ENCODE results near the gene P2RY13. TPM values are rescaled to one million over a fixed set of nuclear protein-coding genes. Genes with fewer than 3 reads are reported as not detected.

The P2RY13 gene
- total RNA-seq (2014; rRNA removed) (not detected in 2 replicates), Bru-seq, nascent RNA (percentile 14 among the genes with signal in this experiment), BruChase-seq, experiment 1, labeled RNA remaining after a 6-hour chase (percentile 13 among the genes with signal in this experiment), BruChase-seq, experiment 2, labeled RNA remaining after a 2-hour chase (not detected)
- long read RNA-seq, result 0 reads

GRCh38 chr3:151329363-151329762 lies at the start of gene P2RY13:
TSS of gene P2RY13 (minus strand) at chr3:151329549. CDS start at chr3:151329528, 21 bp downstream.
- intact Hi-C loops (cut with micrococcal nuclease), result loop anchor here (5.0 kb wide), 1 partner anchor 33 kb away; no protein-coding TSS in a partner anchor
- Histone ChIP-seq H3K36me3 (ENCODE audit: low read depth, low read length) (no peaks in the 10 kb centered on the region), H3F3A (ENCODE audit: low read length, unreplicated experiment) (no peaks in the 10 kb centered on the region), H3K79me2 (ENCODE audit: low read length) (no peaks in the 10 kb centered on the region), H3K27me3 (ENCODE audit: low read length) (no peaks in the 10 kb centered on the region), H4K20me1 (ENCODE audit: low read length) (no peaks in the 10 kb centered on the region), H3K4me2 (ENCODE audit: low read length) (peak within 1 kb of the TSS; percentile 58), H3K27ac (ENCODE audit: low read length) (no peak within 1 kb of the TSS), H2AFZ (ENCODE audit: low read length) (peak within 1 kb of the TSS; percentile 43), H3K9me3 (ENCODE audit: low read length) (no peaks in the 10 kb centered on the region), H3K9ac (ENCODE audit: low read length) (no peak within 1 kb of the TSS), H3K4me3 (ENCODE audit: low read length) (peak within 1 kb of the TSS; percentile 18; the same call in 1 of the 2 replicates), H3K4me1 (ENCODE audit: insufficient read depth, low read length) (peaks cover 18% of the 10 kb centered on the region), H3K9me2 (replicated peaks; ENCODE audit: low read length) (no peaks in the 10 kb centered on the region)
- BruUV-seq (replicated peaks), result no TSS peak
- TF ChIP-seq EZH2phosphoT487 (IDR thresholded peaks at IDR 0.05; ENCODE audit: borderline replicate concordance, low read length) (no peak), EZH2 (IDR thresholded peaks at IDR 0.05; ENCODE audit: low read length, unreplicated experiment) (no peak)
- CTCF ChIA-PET, result no interaction called here
- DNase-seq (no peak), ATAC-seq (no peak)
- POLR2A ChIA-PET (ENCODE audit: unreplicated experiment), result no interaction called here

- no peaks in the 10 kb centered on the region for H3K79me2 ChIP-seq (ENCODE audit: low read length)
- H3K4me1 ChIP-seq (ENCODE audit: insufficient read depth, low read length), result no peaks in the 10 kb centered on the region
- ChIA-PET POLR2A (ENCODE audit: unreplicated experiment) (no interaction called here), CTCF (interaction anchor here (2.1 kb wide), 1 partner anchor 62 kb away, joined by 10 read pairs; no protein-coding TSS in a partner anchor)
- ATAC-seq (no peak), DNase-seq (no peak)
- H3K9me3 ChIP-seq (ENCODE audit: low read length), result no peaks in the 10 kb centered on the region
- H4K20me1 ChIP-seq (ENCODE audit: low read length), result no peaks in the 10 kb centered on the region
- H3K36me3 ChIP-seq (ENCODE audit: low read depth, low read length), result no peaks in the 10 kb centered on the region
- TF ChIP-seq CTCF (conservative IDR thresholded peaks at IDR 0.05; ENCODE audit: low read depth, low read length), result no peak
- no peak for TF ChIP-seq EZH2phosphoT487 (IDR thresholded peaks at IDR 0.05; ENCODE audit: borderline replicate concordance, low read length)
- TF ChIP-seq EZH2 (IDR thresholded peaks at IDR 0.05; ENCODE audit: low read length, unreplicated experiment), result no peak
- H3K9me2 ChIP-seq (replicated peaks; ENCODE audit: low read length), result no peaks in the 10 kb centered on the region
- no peaks in the 10 kb centered on the region for H3F3A ChIP-seq (ENCODE audit: low read length, unreplicated experiment)
- no peak overlapping the region for H3K4me3 ChIP-seq (ENCODE audit: low read length)
- no TSS peak for BruUV-seq (replicated peaks)
- no peak overlapping the region for H3K4me2 ChIP-seq (ENCODE audit: low read length)
- no peaks in the 10 kb centered on the region for H3K27me3 ChIP-seq (ENCODE audit: low read length)
- H3K27ac ChIP-seq (ENCODE audit: low read length), result no peak overlapping the region
- intact Hi-C loops (cut with micrococcal nuclease), result no loop called here
- no peak overlapping the region for H3K9ac ChIP-seq (ENCODE audit: low read length)
- H2AFZ ChIP-seq (ENCODE audit: low read length), result no peak overlapping the region
Observed at GRCh38 chr3:151377768-151378385, 48.5 kb upstream of the P2RY13 start.

GRCh38 chr3:151372063-151372820 lies 42.9 kb upstream of the P2RY13 start:
- intact Hi-C loops (cut with micrococcal nuclease), result loop anchor here (5.0 kb wide), 1 partner anchor 40 kb away; no protein-coding TSS in a partner anchor
- Histone ChIP-seq H3K4me2 (ENCODE audit: low read length) (peak overlapping the region; percentile 26; the same call in 1 of the 2 replicates), H3K4me1 (ENCODE audit: insufficient read depth, low read length) (peaks cover 12% of the 10 kb centered on the region), H3K4me3 (ENCODE audit: low read length) (no peak overlapping the region), H3F3A (ENCODE audit: low read length, unreplicated experiment) (no peaks in the 10 kb centered on the region), H3K27ac (ENCODE audit: low read length) (peak overlapping the region; percentile 15; the same call in 1 of the 2 replicates), H4K20me1 (ENCODE audit: low read length) (no peaks in the 10 kb centered on the region), H3K36me3 (ENCODE audit: low read depth, low read length) (no peaks in the 10 kb centered on the region), H3K9me2 (replicated peaks; ENCODE audit: low read length) (no peaks in the 10 kb centered on the region), H3K9me3 (ENCODE audit: low read length) (no peaks in the 10 kb centered on the region), H3K9ac (ENCODE audit: low read length) (no peak overlapping the region), H3K27me3 (ENCODE audit: low read length) (no peaks in the 10 kb centered on the region), H3K79me2 (ENCODE audit: low read length) (no peaks in the 10 kb centered on the region), H2AFZ (ENCODE audit: low read length) (no peak overlapping the region)
- no TSS peak for BruUV-seq (replicated peaks)
- DNase-seq (peak; percentile 59), ATAC-seq (peak; percentile 65)
- ChIA-PET POLR2A (ENCODE audit: unreplicated experiment) (no interaction called here), CTCF (no interaction called here)
- no peak for TF ChIP-seq CTCF (conservative IDR thresholded peaks at IDR 0.05; ENCODE audit: low read depth, low read length)
- no peak for TF ChIP-seq EZH2 (IDR thresholded peaks at IDR 0.05; ENCODE audit: low read length, unreplicated experiment)
- TF ChIP-seq EZH2phosphoT487 (IDR thresholded peaks at IDR 0.05; ENCODE audit: borderline replicate concordance, low read length), result no peak

Measured in PC-3 (cell line).